Erythroblast (primary cell): ENCODE measurements around the gene PKN2.

Experiments
- GATA1 ChIP-seq: IDR thresholded peaks from 2 replicates; pipeline ENCODE4 v1.6.1; 2011; ENCODE audit warnings: low read depth, mild to moderate bottlenecking, control low read depth, low read length, moderate library complexity
- POLR2A ChIP-seq: IDR thresholded peaks from 2 replicates; pipeline ENCODE4 v1.6.1; 2011; ENCODE audit warnings: mild to moderate bottlenecking, low read length

DNA sequence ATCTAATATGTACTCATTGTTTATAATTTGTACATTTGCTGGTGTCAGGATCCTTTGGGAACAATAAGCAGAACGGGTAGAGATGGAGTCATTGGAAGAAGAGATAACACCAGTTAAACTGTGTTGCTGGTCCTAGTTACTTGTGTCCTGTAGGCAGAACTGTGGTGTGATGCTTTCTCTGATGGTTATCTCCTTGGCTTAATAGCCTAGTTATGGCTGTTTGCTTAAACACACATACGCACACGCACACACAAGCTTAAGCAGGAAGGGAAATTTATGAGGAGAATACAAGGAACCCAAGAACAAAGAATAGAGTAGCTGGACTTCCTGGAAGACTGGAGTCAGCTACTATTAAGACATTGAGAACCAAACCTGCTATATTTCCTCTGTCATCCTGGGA, 5.7 kb upstream of the PKN2 start:
- TF ChIP-seq POLR2A: no peak
- TF ChIP-seq GATA1: no peak
